OCI-LY1 (cell line): Measurements from ENCODE around the gene LSMEM2.

Source experiments
- H2AFZ ChIP-seq: fragments of 200-600 bp; sonication (generic), shearing (Covaris generic); 2 replicates; pipeline ENCODE4 v1.6.0; 2014; ENCODE audit warnings: antibody characterized with exemption, mild to moderate bottlenecking, low read length
- H3F3A ChIP-seq: fragments of 200-600 bp; sonication (generic), shearing (Covaris generic); 2 replicates; pipeline ENCODE4 v1.6.0; 2014; ENCODE audit warnings: mild to moderate bottlenecking, antibody characterized with exemption, low read length, moderate library complexity; ENCODE audit not compliant: insufficient read depth
- H3K27ac ChIP-seq: fragments of 200-600 bp; sonication (generic); 2 replicates; pipeline ENCODE4 v1.5.1; 2014; ENCODE audit warnings: low read length, mixed run types, mild to moderate bottlenecking, low read depth; ENCODE audit not compliant: poor library complexity, severe bottlenecking
- H3K27me3 ChIP-seq: fragments of 200-600 bp; sonication (generic); 2 replicates; pipeline ENCODE4 v1.6.0; 2014; ENCODE audit warnings: antibody characterized with exemption, mild to moderate bottlenecking, low read length, moderate library complexity; ENCODE audit not compliant: insufficient read depth
- H3K36me3 ChIP-seq: fragments of 200-600 bp; sonication (generic); 2 replicates; pipeline ENCODE4 v1.6.1; 2014; ENCODE audit warnings: mild to moderate bottlenecking, antibody characterized with exemption, low read length, moderate library complexity, mixed read lengths; ENCODE audit not compliant: insufficient read depth
- H3K4me1 ChIP-seq: fragments of 200-600 bp; sonication (generic); 2 replicates; pipeline ENCODE4 v1.5.1; 2014; ENCODE audit warnings: mild to moderate bottlenecking, low read length, moderate library complexity; ENCODE audit not compliant: insufficient read depth, severe bottlenecking
- H3K4me2 ChIP-seq: fragments of 200-600 bp; sonication (generic), shearing (Covaris generic); 2 replicates; pipeline ENCODE4 v1.6.1; 2014; ENCODE audit warnings: low read length
- H3K4me3 ChIP-seq: fragments of 200-600 bp; sonication (generic); 2 replicates; pipeline ENCODE4 v1.5.1; 2014; ENCODE audit warnings: low read length, low read depth, mild to moderate bottlenecking, mixed read lengths; ENCODE audit not compliant: poor library complexity, severe bottlenecking
- H3K79me2 ChIP-seq: fragments of 200-600 bp; shearing (Covaris generic); 2 replicates; pipeline ENCODE4 v1.6.1; 2016; ENCODE audit warnings: mixed run types, low read length, mixed read lengths; ENCODE audit not compliant: insufficient read depth
- H3K9ac ChIP-seq: fragments of 200-600 bp; sonication (generic), shearing (Covaris generic); 2 replicates; pipeline ENCODE4 v1.6.1; 2014; ENCODE audit warnings: mild to moderate bottlenecking, low read length, mixed read lengths
- H3K9me2 ChIP-seq: fragments of 200-600 bp; sonication (generic), shearing (Covaris generic); 2 replicates; pipeline ENCODE4 v1.6.1; 2014; ENCODE audit warnings: low read depth, mild to moderate bottlenecking, low read length, mixed read lengths
- H3K9me3 ChIP-seq: fragments of 200-600 bp; shearing (Covaris generic); 2 replicates; pipeline ENCODE4 v1.6.1; 2014; ENCODE audit warnings: low read length, mixed read lengths
- H4K20me1 ChIP-seq: fragments of 200-600 bp; sonication (generic), shearing (Covaris generic); 2 replicates; pipeline ENCODE4 v1.6.0; 2016; ENCODE audit warnings: mild to moderate bottlenecking, low read length; ENCODE audit not compliant: insufficient read depth
- EZH2 ChIP-seq: fragments of 200-600 bp; sonication (generic), shearing (Covaris generic); IDR thresholded peaks from 2 replicates; pipeline ENCODE4 v1.8.0; 2017; ENCODE audit warnings: borderline replicate concordance, mixed run types, mild to moderate bottlenecking, antibody characterized with exemption, low read length, moderate library complexity, mixed read lengths
- TF ChIP-seq, protein P1 (sequence below): fragments of 200-600 bp; sonication (generic), shearing (Covaris generic); IDR thresholded peaks from 2 replicates; pipeline ENCODE4 v1.5.1; 2017; ENCODE audit warnings: mild to moderate bottlenecking, antibody characterized with exemption, low read length, moderate library complexity, mixed read lengths

LSMEM2 gene

DNA sequence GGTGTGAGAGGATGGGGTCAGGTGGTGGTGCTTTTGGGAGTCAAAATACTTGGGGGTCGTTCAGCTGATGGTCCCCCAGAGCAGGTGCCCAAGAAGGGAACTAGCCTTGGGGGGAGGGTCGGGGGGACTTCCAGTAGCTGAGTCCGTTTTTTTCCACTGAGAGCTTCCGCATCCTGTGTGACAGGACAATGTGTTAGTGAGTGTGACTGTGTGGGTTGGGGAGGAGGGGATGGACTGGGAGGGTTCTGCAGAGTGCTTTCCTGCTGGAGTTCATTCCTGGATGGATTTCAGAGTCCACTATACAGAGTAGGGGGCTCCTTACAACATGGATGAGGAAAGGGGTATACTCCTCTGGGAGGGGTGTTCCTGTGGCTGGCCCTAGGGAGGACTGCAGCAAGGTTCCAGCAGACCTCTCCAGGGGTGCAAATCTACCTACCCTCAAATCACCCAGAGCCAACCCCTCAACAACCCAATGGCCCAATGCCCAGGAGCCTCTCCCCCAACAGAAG, 44.3 kb downstream of the LSMEM2 start:
- Histone ChIP-seq H3K36me3 (peaks cover 10% of the 10 kb centered on the region; the same call in 1 of the 2 replicates), H3K27me3 (no peaks in the 10 kb centered on the region), H3K4me2 (no peak overlapping the region), H3F3A (no peaks in the 10 kb centered on the region), H3K27ac (peak overlapping the region; percentile 11), H4K20me1 (no peaks in the 10 kb centered on the region), H3K4me3 (no peak overlapping the region), H3K4me1 (peaks cover 43% of the 10 kb centered on the region), H3K9me2 (no peaks in the 10 kb centered on the region), H2AFZ (no peak overlapping the region), H3K79me2 (peaks cover 7% of the 10 kb centered on the region; the same call in 1 of the 2 replicates), H3K9ac (no peak overlapping the region; the same call in 1 of the 2 replicates), H3K9me3 (no peaks in the 10 kb centered on the region)
- no peak for TF ChIP-seq EZH2
- TF ChIP-seq, protein P1, sequence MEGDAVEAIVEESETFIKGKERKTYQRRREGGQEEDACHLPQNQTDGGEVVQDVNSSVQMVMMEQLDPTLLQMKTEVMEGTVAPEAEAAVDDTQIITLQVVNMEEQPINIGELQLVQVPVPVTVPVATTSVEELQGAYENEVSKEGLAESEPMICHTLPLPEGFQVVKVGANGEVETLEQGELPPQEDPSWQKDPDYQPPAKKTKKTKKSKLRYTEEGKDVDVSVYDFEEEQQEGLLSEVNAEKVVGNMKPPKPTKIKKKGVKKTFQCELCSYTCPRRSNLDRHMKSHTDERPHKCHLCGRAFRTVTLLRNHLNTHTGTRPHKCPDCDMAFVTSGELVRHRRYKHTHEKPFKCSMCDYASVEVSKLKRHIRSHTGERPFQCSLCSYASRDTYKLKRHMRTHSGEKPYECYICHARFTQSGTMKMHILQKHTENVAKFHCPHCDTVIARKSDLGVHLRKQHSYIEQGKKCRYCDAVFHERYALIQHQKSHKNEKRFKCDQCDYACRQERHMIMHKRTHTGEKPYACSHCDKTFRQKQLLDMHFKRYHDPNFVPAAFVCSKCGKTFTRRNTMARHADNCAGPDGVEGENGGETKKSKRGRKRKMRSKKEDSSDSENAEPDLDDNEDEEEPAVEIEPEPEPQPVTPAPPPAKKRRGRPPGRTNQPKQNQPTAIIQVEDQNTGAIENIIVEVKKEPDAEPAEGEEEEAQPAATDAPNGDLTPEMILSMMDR = no peak

DNA sequence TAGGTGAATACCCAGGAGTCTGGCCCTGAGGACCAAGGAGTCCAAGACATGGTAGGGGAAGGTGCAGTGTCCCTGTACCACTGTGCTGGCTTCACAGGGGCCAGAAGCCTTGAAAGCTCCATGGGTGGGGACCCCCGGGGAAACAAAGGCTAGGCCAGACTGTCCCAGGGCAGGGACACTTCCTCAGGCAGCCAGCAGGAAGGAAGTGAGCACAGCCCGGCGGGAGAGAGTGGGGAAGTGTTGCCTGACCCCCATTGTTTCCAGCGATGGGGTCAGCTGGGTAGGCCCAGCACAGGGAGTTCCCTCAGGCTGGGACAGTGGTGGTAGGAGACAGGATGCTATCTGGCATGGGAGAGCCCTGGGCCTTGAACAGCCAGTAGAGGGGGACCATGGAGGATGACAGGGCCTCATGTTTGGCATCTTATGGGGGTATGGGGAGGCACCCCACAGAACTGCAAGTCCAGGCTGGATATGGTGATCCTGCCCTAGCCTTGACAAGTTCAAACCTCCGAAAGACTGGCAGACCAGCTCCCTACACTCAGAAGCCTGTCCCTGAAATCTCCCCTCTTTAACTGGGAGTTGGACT, 44.8 kb downstream of the LSMEM2 start:
- Histone ChIP-seq H3F3A (no peaks in the 10 kb centered on the region), H2AFZ (no peak overlapping the region), H3K9me2 (no peaks in the 10 kb centered on the region), H3K4me1 (peaks cover 42% of the 10 kb centered on the region), H3K27ac (no peak overlapping the region), H3K4me2 (no peak overlapping the region), H3K79me2 (peaks cover 7% of the 10 kb centered on the region; the same call in 1 of the 2 replicates), H3K27me3 (no peaks in the 10 kb centered on the region), H4K20me1 (no peaks in the 10 kb centered on the region), H3K9ac (no peak overlapping the region), H3K4me3 (no peak overlapping the region), H3K36me3 (peaks cover 10% of the 10 kb centered on the region; the same call in 1 of the 2 replicates), H3K9me3 (no peaks in the 10 kb centered on the region)
- no peak for TF ChIP-seq EZH2
- TF ChIP-seq, protein P1 = no peak

DNA sequence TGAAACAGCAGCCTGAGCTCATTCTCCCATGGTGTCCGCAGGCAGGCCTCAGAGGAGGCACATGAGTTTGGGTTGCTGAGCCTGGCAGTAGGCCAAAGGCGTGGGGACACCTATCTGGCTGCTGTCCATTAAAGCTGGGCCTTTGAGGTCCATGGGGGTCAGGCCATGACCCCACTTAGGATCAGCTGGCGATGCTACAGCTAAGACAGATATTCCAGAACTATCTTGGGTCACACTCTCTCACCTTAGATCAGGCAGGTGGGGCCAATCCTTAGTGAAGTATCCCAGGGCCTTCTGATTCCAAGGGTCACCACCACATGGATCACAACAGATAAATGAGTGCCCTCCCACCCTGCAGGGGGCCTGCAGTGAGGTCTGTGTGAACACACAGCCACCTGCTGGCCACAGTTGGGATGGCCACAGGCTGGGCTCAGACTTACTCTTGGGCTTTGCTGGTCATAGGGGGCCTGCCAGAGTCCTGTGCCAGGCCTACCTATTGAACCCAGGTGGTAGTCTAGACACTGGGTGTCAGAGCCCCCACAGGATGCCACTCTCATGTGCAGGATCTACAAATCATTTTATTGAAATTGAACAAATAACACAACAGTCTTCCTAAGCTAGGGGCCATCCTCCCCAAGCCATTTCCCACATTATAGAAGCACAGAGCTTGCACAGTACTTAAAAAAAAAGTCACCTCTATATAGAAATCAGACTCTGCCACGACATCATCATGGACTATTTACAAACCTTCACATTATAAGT, 45.6 kb downstream of the LSMEM2 start:
- no peak overlapping the region for H3K9ac ChIP-seq
- peaks cover 14% of the 10 kb centered on the region; the same call in 1 of the 2 replicates for H3K36me3 ChIP-seq
- H4K20me1 ChIP-seq = no peaks in the 10 kb centered on the region
- H3K9me3 ChIP-seq = no peaks in the 10 kb centered on the region
- no peak overlapping the region for H3K4me3 ChIP-seq
- H3K79me2 ChIP-seq = peaks cover 7% of the 10 kb centered on the region; the same call in 1 of the 2 replicates
- peaks cover 40% of the 10 kb centered on the region for H3K4me1 ChIP-seq
- H3F3A ChIP-seq = no peaks in the 10 kb centered on the region
- no peaks in the 10 kb centered on the region for H3K27me3 ChIP-seq
- H3K9me2 ChIP-seq = no peaks in the 10 kb centered on the region
- H2AFZ ChIP-seq = no peak overlapping the region
- H3K4me2 ChIP-seq = no peak overlapping the region
- no peak for TF ChIP-seq EZH2
- TF ChIP-seq, protein P1 = peak; percentile 90
- no peak overlapping the region for H3K27ac ChIP-seq
